HG03575 (cell line): ENCODE data around the gene PI4KB.

ENCODE experiments used
- ATAC-seq: cut with Tn5 transposase; IDR thresholded peaks from one replicate; pipeline ENCODE4 v1.9.1; 2021; ENCODE audit not compliant: unreplicated experiment, insufficient number of reproducible peaks, low FRiP score; ENCODE audit errors: extremely low read depth

PI4KB gene

DNA sequence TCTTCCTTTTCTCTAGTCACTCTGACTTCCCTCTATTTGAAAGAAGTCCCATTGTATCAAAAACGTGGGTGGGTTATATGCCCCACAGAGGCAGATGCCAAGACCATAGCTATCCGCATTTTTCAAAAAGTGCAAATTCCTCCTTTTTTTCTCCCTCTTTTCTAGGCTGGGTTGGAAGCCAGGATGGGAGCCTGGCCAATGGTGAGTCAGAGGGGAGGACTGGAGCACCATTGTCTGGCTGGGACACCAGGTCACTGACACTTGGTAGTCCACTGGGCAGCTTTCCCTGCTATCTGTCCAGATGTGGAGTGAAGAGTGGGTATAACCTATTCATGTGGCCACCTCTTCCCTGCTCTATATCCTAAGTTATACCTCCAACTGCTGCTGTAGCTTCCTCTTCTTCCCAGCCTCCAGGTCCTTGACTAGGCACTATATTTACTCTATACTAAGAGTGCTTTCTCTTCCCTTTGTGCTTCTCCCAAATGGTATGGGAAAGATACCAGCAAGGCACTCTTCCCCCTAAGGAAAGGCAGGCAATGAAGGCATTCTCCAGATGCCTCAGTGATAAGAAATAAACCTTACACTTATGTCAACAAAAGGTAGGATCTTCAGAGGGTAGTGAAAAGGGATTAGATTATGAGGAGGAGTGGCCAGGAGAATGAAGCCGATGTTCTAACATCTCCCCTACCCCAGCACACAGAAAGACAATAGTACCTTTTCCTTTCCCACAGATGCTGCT, 12.9 kb downstream of the PI4KB start:
- ATAC-seq: no peak

DNA sequence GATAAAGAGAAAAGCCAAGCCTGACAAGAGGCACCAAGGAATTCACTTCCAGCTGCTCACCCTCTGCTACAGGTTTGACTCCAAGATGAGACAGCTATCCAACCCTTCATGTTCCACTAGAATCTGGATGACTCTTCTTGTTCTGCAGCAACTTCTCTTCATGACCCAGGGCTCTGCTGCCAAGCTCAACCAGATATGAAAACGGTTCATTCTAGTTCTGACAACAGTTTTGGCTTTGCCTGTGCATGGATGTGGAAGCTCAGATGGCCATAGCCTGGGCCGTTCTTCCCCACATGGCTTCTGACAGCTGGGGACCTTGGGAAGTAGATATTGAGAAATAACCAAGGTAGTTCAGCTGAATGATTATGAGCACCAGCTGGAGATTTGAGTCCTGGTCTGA, 13.7 kb downstream of the PI4KB start:
- ATAC-seq: no peak

DNA sequence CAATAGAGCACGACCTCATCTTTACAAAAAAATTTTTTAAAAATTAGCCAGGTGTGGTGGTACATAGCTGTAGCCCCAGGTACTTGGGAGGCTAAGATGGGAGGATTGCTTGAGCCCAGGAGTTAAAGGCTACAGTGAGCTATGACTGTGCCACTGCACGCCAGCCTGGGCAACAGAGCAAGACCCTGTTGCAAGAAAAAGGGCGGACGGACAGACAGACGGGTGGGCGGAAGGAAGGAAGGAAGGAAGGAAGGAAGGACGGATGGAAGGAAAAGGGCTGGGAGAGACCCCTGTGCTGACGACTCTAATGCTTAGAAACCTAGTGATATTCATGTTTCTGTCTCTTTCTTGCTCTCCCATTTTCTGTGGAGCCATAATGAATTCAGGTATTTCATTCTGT, 14.4 kb downstream of the PI4KB start:
- ATAC-seq: no peak

DNA sequence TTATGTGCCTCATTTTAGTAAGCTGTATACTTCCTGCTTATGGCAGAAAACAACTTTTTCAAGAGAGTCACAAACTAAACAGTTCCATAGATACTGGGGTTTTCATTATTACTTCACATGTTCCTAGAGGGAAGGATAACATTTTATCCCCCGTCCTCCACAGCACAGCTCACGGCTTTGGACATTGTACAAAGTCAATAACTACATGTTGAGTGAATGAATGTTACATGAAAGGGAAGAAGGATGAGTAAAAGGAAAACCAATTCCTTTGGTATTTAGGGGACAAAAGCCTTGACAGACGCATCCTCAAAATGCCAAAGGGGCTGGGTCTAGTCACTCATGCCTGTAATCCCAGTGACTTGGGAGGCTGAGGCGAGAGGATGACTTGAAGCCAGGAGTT, 14.8 kb downstream of the PI4KB start:
- no peak for ATAC-seq

DNA sequence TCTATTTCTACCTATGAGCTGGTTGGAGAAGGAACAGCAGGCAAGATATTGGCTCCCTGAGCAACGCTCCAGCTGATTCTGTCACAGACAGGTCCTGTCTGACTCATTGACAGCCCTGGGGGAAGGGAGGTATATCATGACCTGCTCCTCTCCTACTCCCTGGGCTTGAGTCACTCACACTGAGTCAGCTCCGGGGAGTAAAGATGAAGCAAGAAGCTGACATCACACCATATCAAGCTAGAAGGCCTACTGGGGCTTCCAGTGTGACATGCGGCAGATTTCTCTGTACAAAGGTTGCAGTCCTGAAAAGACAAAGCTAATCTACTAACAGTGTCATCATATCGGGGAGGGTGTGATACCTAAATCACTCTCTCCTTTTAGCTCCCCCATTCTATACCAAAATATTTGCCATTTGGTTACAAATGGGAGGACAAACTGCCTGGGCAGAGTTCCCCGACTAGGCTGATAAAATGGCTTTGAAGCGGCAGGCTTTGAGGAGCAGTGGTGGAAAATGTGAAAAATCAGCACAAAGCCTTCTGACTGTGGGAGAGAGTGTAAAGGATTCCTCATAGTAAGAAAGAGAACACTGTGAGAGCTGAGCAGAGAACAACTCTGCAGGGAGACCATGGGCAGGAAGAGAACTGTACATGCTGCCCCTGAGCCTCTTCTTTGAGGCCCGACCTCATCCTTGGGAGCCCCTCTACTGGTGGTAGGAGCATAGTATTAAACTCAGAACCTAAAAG, 15.5 kb downstream of the PI4KB start:
- ATAC-seq: no peak

DNA sequence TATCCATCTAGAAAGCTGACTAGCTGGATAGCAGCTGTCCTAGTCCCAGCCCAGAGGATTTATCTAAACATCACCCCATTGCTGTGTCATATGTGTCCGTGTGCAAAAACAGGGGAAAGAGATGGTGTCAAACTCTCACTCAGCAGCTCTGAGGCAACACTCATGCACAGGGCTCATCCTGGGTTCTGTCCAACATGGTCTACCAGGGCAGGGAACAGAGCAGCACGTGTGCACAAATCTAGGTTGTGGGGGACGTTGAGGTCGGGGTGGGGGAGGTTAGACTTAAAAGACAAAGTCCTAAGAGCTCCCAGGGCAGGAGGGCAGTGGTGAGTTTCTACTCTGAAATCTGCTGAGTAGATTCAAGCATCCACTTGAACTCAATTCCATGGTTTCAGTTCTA, 16.2 kb downstream of the PI4KB start:
- ATAC-seq: no peak

DNA sequence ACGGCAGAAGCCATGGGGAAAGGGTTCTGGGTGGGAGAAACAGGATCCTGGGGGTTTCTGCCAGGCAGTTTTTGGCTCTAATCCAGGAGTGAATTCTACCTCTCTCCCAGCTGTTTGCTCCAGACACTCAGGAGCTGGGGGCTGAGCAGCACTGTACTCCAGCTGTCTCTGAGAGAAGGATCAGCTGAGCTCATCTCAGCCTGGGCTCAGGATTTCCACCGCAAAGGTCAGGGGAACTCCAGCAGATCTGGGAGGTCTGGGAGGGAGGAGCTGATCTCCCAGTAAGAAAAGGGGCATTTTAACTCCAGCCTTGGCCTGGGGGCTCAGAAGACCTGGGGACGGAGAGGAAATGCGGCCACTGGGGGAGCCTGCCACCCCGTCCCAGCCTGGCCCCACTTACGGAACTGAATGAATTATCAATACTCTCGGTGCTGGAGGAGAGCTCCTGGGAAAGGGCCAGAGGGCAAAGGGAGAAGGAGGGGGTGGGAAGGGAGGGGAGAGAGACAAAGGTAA, 17.3 kb downstream of the PI4KB start:
- ATAC-seq: no peak

DNA sequence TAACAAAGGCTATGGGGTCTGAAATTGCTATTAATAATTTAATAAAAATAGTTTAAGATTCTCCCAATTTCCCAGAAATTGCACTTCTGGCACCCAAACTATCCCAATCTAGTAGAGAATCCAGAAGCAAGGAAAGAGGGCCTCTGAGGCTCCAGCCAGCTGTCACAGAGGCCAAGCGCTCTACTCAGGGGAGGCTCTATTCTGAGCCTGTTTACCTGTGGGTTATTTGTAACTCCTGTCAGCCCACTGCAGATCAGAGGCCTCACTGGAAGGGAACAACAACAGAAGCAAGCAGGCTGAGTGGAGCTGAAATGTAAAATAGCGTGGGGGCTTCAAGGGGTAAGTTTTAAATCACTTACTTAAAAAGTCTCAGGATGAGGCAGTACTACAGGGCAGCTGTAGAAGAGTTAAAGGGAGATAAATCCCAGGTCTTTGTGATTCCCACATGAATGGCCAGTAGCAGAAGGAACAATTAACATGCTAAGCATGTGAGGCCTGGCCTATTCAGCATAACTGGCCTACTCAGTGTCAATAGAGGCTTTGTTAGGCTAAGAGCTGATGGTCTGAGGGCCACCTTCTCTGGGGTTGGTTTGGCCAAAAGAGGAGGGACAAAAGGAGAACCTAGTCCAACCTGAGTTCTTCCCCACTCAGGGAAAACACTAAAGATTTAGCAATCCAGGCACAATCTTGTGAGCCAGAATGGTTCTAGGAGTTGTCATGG, 32.3 kb downstream of the PI4KB start:
- ATAC-seq: no peak

DNA sequence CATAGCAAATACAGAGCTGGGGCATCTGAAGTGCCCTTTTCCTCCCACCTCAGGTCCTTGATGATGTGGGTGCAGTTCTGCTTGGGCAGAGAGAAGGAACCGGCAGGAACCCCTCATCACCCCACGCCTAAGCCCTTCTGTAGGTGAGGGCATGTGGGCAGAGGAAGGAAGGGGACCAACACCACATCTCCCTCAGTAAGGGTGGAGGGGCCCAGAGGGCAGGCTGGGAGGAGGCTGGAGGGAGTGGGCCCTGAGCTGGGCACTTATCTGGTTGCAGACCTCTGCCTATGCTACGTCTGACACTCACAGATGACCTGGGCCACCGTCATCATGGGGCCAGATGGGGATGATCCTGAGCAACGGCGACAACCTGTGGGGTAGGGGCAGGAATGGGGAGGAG, 34.1 kb downstream of the PI4KB start:
- ATAC-seq: no peak

DNA sequence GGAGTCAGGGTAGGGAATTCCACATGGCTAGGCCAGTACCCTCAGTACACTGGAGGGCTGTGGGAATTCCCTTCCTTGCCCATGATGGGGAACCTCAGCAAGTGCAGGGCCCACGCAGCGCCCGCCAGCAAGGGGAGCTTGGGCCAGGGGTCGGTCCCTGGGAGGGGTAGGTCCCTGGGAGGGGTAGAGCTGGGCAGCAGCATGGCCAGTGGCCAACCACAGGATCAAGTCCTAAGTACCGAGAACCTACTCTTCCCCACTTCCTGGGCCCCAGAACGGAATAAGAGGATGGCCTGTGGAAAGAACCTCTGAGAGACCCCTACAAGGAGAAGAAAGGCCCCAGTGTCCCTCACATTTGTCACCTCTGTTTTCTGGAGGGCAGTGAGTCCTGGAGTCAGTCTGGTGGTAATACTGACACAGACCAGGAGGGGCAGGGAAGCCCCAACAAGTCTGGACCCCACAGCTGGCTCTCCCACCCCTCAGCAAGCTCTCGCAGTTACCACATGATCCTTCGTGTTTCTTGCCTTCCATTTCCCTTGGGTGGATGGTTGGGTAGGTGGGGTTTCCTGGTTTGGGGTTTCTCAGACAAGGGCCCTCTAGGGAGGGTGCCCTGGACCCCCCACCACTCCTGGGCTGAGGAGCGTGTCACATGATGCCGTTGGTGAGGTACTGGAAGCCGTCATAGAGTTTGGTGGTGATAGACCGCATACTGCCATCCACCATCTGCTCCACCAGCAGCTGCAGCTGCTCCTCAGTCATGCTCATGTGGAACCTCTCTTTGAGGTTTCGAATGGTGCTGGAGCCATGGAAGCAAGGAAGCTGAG, 34.8 kb downstream of the PI4KB start:
- no peak for ATAC-seq

DNA sequence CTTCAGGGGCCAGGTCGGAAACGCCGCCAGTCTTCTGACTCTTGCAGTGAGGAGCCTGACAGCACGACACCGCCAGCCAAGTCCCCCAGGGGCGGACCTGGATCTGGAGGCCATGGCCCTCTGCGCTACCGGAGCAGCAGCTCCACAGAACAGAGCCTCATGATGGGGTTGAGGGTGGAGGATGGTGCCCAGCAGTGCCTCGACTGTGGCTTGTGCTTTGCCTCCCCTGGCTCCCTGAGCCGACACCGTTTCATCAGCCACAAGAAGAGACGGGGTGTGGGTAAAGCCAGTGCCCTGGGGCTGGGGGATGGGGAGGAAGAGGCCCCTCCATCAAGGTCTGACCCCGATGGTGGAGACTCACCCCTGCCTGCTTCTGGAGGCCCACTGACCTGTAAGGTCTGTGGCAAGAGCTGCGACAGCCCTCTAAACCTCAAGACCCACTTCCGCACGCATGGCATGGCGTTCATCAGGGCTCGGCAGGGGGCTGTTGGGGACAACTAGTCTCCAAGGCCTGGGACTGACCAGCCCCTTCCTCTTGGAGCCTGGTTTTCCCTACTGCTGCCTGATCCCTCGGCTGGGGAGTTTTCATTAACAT, 36.4 kb downstream of the PI4KB start:
- no peak for ATAC-seq

DNA sequence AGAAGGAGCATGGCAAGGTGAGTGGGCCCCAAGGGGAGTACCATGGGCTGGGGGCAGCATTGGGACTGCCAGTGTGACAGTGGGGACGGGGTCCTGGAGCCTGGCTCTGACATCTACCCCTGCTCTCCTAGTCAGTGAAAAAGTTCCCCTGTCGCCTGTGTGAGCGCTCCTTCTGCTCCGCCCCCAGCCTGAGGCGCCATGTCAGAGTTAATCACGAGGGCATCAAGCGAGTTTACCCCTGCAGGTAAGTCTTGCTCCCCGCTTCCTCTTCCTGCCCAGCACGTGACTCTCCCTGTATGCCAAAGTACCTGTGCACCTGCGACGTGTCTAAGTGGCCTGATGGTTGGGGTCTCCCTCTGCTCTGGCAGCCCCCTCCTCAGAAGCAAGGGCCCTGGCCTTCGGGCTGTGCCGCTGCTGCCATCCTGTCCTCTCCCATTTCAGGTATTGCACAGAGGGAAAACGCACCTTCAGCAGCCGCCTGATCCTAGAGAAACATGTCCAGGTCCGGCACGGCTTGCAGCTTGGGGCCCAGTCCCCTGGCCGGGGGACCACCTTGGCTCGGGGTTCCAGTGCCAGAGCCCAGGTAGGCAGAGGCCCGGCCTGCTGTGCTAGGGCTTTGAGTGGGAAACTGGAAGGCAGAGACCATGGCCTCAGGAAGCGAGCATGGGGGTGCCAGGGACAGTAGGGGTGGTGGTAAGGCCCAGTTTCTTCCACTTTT, 37.1 kb downstream of the PI4KB start:
- ATAC-seq: no peak

DNA sequence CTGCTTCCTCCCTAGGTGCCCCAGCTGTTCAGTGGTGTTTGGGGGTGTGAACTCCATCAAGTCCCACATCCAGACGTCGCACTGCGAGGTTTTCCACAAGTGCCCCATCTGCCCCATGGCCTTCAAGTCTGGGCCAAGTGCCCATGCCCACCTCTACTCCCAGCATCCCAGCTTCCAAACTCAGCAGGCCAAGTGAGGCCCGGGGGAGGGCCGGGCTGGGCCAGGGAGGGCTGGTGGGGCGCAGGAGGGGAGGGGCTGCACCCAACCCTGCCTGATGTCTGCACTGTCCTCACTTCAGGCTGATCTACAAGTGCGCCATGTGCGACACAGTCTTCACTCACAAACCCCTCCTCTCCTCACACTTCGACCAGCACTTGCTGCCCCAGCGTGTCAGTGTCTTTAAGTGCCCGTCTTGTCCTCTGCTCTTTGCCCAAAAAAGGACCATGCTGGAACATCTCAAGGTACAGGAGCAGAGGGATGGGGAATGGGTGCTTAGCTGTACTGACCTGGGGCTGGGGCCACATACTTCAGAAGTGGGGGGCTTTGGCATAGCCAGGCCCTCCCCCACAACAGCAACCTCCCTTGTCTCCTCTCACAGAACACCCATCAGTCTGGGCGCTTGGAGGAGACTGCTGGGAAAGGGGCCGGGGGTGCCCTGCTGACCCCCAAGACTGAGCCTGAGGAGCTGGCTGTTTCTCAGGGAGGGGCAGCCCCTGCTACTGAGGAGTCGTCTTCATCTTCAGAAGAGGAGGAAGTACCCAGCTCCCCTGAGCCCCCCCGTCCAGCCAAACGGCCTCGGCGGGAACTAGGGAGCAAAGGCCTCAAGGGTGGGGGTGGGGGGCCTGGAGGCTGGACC, 37.9 kb downstream of the PI4KB start:
- no peak for ATAC-seq

DNA sequence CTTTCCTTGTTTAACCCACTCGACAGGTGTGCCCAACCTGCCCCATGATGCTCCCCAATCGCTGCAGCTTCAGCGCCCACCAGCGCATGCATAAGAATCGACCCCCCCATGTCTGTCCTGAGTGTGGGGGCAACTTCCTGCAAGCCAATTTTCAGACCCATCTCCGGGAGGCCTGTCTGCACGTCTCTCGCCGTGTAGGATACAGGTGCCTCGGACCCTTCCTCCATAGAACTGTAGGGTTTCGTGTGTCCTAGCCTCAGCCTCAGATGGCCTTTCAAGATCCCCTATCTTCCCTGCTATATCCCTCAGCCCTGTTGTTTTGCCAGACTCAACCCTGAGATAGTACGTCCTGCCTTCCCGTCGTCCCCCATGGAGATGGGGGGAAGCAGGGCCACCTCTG, 38.7 kb downstream of the PI4KB start:
- no peak for ATAC-seq

DNA sequence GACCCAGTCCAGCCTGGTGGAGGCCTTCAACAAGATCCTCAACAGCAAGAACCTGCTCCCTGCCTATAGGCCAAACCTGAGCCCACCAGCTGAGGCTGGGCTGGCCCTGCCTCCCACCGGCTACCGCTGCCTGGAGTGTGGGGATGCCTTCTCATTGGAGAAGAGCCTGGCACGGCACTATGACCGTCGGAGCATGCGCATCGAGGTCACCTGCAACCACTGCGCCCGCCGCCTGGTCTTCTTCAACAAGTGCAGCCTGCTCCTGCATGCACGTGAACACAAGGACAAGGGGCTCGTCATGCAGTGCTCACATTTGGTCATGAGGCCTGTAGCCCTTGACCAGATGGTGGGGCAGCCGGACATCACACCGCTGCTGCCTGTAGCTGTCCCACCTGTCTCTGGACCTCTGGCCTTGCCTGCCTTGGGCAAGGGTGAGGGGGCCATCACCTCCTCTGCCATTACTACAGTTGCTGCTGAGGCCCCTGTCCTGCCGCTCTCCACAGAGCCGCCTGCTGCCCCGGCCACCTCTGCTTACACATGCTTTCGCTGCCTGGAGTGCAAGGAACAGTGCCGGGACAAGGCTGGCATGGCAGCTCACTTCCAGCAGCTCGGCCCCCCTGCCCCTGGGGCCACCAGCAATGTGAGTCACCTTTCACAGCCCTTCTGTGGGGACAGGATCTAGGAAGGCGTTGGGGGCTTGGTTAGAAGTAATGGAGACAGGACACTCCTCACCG, 39.3 kb downstream of the PI4KB start:
- ATAC-seq: no peak

DNA sequence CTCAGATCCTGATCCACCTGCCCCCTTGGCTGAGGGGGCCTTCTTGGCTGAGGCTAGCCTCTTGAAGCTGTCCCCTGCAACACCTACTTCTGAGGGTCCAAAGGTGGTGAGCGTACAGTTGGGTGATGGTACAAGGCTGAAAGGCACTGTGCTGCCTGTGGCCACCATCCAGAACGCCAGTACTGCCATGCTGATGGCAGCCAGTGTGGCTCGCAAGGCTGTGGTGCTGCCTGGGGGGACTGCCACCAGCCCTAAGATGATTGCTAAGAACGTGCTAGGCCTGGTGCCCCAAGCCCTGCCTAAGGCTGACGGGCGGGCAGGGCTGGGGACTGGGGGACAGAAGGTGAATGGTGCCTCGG, 39.9 kb downstream of the PI4KB start:
- ATAC-seq: no peak
